CD4-positive, CD25-positive, alpha-beta regulatory T cell (primary cell): ENCODE data around the gene OXTR. TPM values are rescaled to one million over a fixed set of nuclear protein-coding genes. Genes with fewer than 3 reads are reported as not detected.

ENCODE experiments used
- ATAC-seq, 2 donors: fragments of 150-1000 bp; cut with Tn5 transposase; one replicate each; pipeline ENCODE4 v1.10.0; 2021; ENCODE audit warnings: low read depth in 2 of 2, moderate number of reproducible peaks in 2 of 2, moderate library complexity in 1 of 2
- DNase-seq, 3 donors: peaks; one replicate each; pipeline versions ENCODE4 v3.0.0 to v3.0.0-alpha.2; 2012 to 2022; ENCODE audit warnings: mixed read lengths in 1 of 3
- H3K27ac ChIP-seq: one replicate; pipeline ENCODE4 v1.7.0; 2013; ENCODE audit warnings: mild to moderate bottlenecking, low read length; ENCODE audit not compliant: insufficient read depth, poor library complexity, severe bottlenecking
- H3K27me3 ChIP-seq: one replicate; pipeline ENCODE4 v1.7.0; 2013; ENCODE audit warnings: low read length; ENCODE audit not compliant: control insufficient read depth, insufficient read depth
- H3K36me3 ChIP-seq: one replicate; pipeline ENCODE4 v1.7.0; 2013; ENCODE audit warnings: mild to moderate bottlenecking, low read length, moderate library complexity; ENCODE audit not compliant: control insufficient read depth, insufficient read depth
- H3K4me1 ChIP-seq: 2 replicates; pipeline ENCODE4 v1.7.0; 2013; ENCODE audit warnings: mild to moderate bottlenecking, low read length; ENCODE audit not compliant: insufficient read depth, control insufficient read depth, poor library complexity, severe bottlenecking
- H3K4me3 ChIP-seq: one replicate; pipeline ENCODE4 v1.7.0; 2013; ENCODE audit warnings: low read depth, mild to moderate bottlenecking, low read length, moderate library complexity
- H3K9me3 ChIP-seq, 2 experiments: 1 replicate in 1 of 2; 2 replicates in 1 of 2; pipeline ENCODE4 v1.7.0; 2013; ENCODE audit warnings: low read length in 2 of 2, mild to moderate bottlenecking in 1 of 2, moderate library complexity in 1 of 2; ENCODE audit not compliant: control insufficient read depth in 2 of 2
- H3K27ac Mint-ChIP-seq, 3 donors: one replicate each; pipeline ENCODE4 v1.8.0; 2020 to 2022; ENCODE audit warnings: mild to moderate bottlenecking in 3 of 3, mixed read lengths in 3 of 3, moderate library complexity in 2 of 3
- H3K27me3 Mint-ChIP-seq: one replicate; pipeline ENCODE4 v1.8.0; 2022; ENCODE audit warnings: mild to moderate bottlenecking, mixed read lengths
- H3K36me3 Mint-ChIP-seq: one replicate; pipeline ENCODE4 v1.8.0; 2020; ENCODE audit warnings: mixed read lengths
- H3K4me1 Mint-ChIP-seq, 4 donors: one replicate each; pipeline ENCODE4 v1.8.0; 2020 to 2022; ENCODE audit warnings: mixed read lengths in 4 of 4, mild to moderate bottlenecking in 1 of 4
- H3K4me3 Mint-ChIP-seq, 4 donors: one replicate each; pipeline ENCODE4 v1.8.0; 2020 to 2022; ENCODE audit warnings: mild to moderate bottlenecking in 4 of 4, mixed read lengths in 4 of 4, moderate library complexity in 3 of 4
- H3K9me3 Mint-ChIP-seq, 7 donors: one replicate each; pipeline ENCODE4 v1.8.0; 2020 to 2022; ENCODE audit warnings: mixed read lengths in 7 of 7, mild to moderate bottlenecking in 3 of 7, moderate library complexity in 2 of 7
- polyA plus RNA-seq, 4 donors: library from polyadenylated mRNA; unstranded; fragments of 300-500 nt; fragmentation: Illumina TruSeq; gene quantifications; one replicate each; pipeline ENCODE4 v1.2.3, GENCODE V29; 2021
- total RNA-seq: library from RNA; stranded (reverse); gene quantifications from one replicate; pipeline ENCODE4 v1.2.3, GENCODE V29; 2022

OXTR gene
- total and polyA plus RNA-seq, 5 donors from 2014 or later = 0.17 TPM; not detected in 4

DNA sequence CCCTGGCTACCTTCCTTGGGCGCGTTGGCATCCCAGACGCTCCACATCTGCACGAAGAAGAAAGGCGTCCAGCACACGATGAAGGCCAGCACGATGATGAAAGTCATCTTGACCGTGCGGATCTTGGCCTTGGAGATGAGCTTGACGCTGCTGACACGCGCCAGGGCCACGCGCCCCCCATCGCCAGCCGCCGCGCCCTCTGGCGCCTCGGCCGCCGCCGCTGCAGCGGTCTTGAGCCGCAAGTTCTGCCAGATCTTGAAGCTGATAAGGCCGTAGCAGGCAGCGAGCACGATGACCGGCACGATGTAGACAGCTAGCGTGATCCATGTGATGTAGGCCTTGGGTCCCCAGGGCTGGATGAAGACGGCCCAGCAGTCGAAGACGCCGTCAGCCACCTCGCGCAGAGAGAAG is 2.2 kb downstream of the OXTR start:
- Mint-ChIP-seq H3K4me1 (peaks cover 0 to 12% (median 1%) of the 10 kb centered on the region in 4 donors), H3K27me3 (peaks cover 32% of the 10 kb centered on the region)
- DNase-seq = no peak

GRCh38 chr3:8766148-8766547 is 3.3 kb downstream of the OXTR start:
- DNase-seq (no peak), ATAC-seq (no peak)
- Mint-ChIP-seq H3K27me3 (peaks cover 32% of the 10 kb centered on the region), H3K4me3 (no peak overlapping the region), H3K27ac (no peak overlapping the region), H3K9me3 (no peaks in the 10 kb centered on the region), H3K36me3 (no peaks in the 10 kb centered on the region), H3K4me1 (peaks cover 0 to 12% (median 1%) of the 10 kb centered on the region in 4 donors)
- Histone ChIP-seq H3K27ac (no peak overlapping the region), H3K9me3 (no peaks in the 10 kb centered on the region), H3K27me3 (peaks cover 6% of the 10 kb centered on the region), H3K4me1 (peaks cover 17% of the 10 kb centered on the region), H3K4me3 (no peak overlapping the region), H3K36me3 (no peaks in the 10 kb centered on the region)

More for the DNA sequence above, 2.2 kb downstream of the OXTR start:
- H3K9me3 Mint-ChIP-seq = no peaks in the 10 kb centered on the region
- Histone ChIP-seq H3K27ac (no peak overlapping the region), H3K4me1 (peaks cover 17% of the 10 kb centered on the region), H3K9me3 (no peaks in the 10 kb centered on the region), H3K36me3 (no peaks in the 10 kb centered on the region), H3K27me3 (peaks cover 6% of the 10 kb centered on the region), H3K4me3 (no peak overlapping the region)
- no peak for ATAC-seq
- no peak overlapping the region for H3K4me3 Mint-ChIP-seq
- no peak overlapping the region for H3K27ac Mint-ChIP-seq
- no peaks in the 10 kb centered on the region for H3K36me3 Mint-ChIP-seq

GRCh38 chr3:8765528-8765927 is 3.9 kb downstream of the OXTR start:
- Mint-ChIP-seq H3K9me3 (no peaks in the 10 kb centered on the region), H3K27ac (no peak overlapping the region), H3K4me1 (peaks cover 0 to 12% (median 1%) of the 10 kb centered on the region in 4 donors), H3K4me3 (no peak overlapping the region), H3K36me3 (no peaks in the 10 kb centered on the region), H3K27me3 (peaks cover 31% of the 10 kb centered on the region)
- peaks cover 17% of the 10 kb centered on the region for H3K4me1 ChIP-seq
- H3K36me3 ChIP-seq = no peaks in the 10 kb centered on the region
- DNase-seq = no peak
- no peak overlapping the region for H3K27ac ChIP-seq
- no peaks in the 10 kb centered on the region for H3K9me3 ChIP-seq
- peaks cover 6% of the 10 kb centered on the region for H3K27me3 ChIP-seq
- H3K4me3 ChIP-seq = no peak overlapping the region
- no peak for ATAC-seq

GRCh38 chr3:8764528-8764927 is 4.9 kb downstream of the OXTR start:
- Histone ChIP-seq H3K36me3 (no peaks in the 10 kb centered on the region), H3K4me1 (peaks cover 16% of the 10 kb centered on the region), H3K9me3 (no peaks in the 10 kb centered on the region), H3K27me3 (peaks cover 2% of the 10 kb centered on the region), H3K27ac (no peak overlapping the region), H3K4me3 (no peak overlapping the region)
- Mint-ChIP-seq H3K4me1 (peaks cover 0 to 11% (median under 1%) of the 10 kb centered on the region in 4 donors), H3K9me3 (no peaks in the 10 kb centered on the region), H3K4me3 (no peak overlapping the region), H3K27me3 (peaks cover 21% of the 10 kb centered on the region), H3K36me3 (no peaks in the 10 kb centered on the region), H3K27ac (no peak overlapping the region)
- ATAC-seq = no peak
- DNase-seq = no peak

DNA sequence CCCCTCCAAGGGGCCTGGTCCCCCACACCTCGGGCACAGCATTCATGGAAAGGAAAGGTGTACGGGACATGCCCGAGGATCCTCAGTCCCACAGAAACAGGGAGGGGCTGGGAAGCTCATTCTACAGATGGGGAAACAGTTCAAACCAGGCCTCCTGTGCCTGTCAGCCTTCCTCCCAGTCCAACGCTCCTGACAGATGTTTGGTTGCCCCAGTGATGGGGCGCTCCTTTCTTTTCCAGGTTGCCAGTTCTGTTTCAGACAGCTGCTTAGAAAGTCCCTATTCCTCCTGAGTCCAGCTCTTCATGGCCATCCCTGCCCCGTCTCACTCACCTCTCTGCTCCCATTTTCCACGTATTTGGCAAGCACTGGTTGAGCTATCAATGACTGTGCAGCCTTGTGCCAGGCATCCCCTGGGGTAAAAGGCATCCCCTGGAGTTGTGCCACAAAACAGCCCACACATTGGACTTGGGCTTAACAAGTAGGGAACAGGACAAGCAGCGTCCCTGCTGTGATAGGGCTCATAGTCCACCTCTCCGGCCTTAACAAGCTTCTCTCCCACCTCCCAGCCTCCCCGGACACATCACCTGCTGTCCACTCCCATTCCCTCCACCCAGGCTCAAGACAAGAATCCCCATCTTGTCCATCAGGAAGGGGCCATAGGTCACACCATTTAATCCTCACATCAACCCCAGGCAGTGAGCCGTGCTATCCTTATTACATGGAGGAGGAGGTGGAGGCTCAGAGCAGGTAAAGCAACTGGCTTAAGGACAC is 6.6 kb downstream of the OXTR start:
- no peaks in the 10 kb centered on the region for H3K36me3 Mint-ChIP-seq
- peaks cover 0 to 2% (median 0%) of the 10 kb centered on the region in 4 donors for H3K4me1 Mint-ChIP-seq
- Histone ChIP-seq H3K27ac (no peak overlapping the region), H3K4me3 (no peak overlapping the region), H3K36me3 (no peaks in the 10 kb centered on the region), H3K27me3 (peaks cover 2% of the 10 kb centered on the region), H3K4me1 (no peaks in the 10 kb centered on the region), H3K9me3 (no peaks in the 10 kb centered on the region)
- peaks cover 8% of the 10 kb centered on the region for H3K27me3 Mint-ChIP-seq
- DNase-seq = no peak
- ATAC-seq = no peak
- no peak overlapping the region for H3K4me3 Mint-ChIP-seq
- no peaks in the 10 kb centered on the region for H3K9me3 Mint-ChIP-seq
- H3K27ac Mint-ChIP-seq = no peak overlapping the region

- H3K4me3 Mint-ChIP-seq = no peak overlapping the region
- Histone ChIP-seq H3K36me3 (no peaks in the 10 kb centered on the region), H3K27ac (no peak overlapping the region), H3K9me3 (no peaks in the 10 kb centered on the region), H3K4me3 (no peak overlapping the region), H3K4me1 (no peaks in the 10 kb centered on the region), H3K27me3 (peaks cover 2% of the 10 kb centered on the region)
- ATAC-seq (no peak), DNase-seq (no peak)
- no peak overlapping the region for H3K27ac Mint-ChIP-seq
- peaks cover 0 to 2% (median 0%) of the 10 kb centered on the region in 4 donors for H3K4me1 Mint-ChIP-seq
- H3K36me3 Mint-ChIP-seq = no peaks in the 10 kb centered on the region
- peaks cover 13% of the 10 kb centered on the region for H3K27me3 Mint-ChIP-seq
- no peaks in the 10 kb centered on the region for H3K9me3 Mint-ChIP-seq
Measured at GRCh38 chr3:8761866-8762265, 7.5 kb downstream of the OXTR start.

GRCh38 chr3:8760506-8760905 is 8.9 kb downstream of the OXTR start:
- Mint-ChIP-seq H3K4me3 (no peak overlapping the region), H3K4me1 (peaks cover 0 to 2% (median 0%) of the 10 kb centered on the region in 4 donors), H3K27me3 (peaks cover 10% of the 10 kb centered on the region), H3K9me3 (no peaks in the 10 kb centered on the region), H3K27ac (no peak overlapping the region), H3K36me3 (no peaks in the 10 kb centered on the region)
- Histone ChIP-seq H3K27ac (no peak overlapping the region), H3K4me3 (no peak overlapping the region), H3K27me3 (no peaks in the 10 kb centered on the region), H3K9me3 (no peaks in the 10 kb centered on the region), H3K4me1 (no peaks in the 10 kb centered on the region), H3K36me3 (no peaks in the 10 kb centered on the region)
- DNase-seq (no peak), ATAC-seq (no peak)

DNA sequence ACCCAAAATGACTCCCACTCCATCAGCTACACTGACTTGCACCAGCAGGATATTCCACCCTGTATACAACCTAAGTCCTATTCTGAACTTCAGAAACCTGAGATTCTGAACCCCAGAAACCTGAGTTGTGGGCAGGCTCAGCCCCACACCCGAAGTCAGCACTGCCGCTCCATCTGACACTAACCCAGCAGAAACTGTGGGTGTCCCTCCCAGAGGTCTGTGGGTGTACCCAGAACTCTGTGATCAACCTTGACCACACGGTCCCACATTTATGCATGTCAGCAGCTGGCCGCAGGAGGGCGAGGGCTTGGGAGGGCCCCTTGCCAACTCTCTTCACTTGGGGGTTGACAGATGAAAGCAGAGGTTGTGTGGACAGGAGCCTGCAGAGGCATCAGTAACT is 9.3 kb downstream of the OXTR start:
- no peak for ATAC-seq
- DNase-seq = no peak
- Mint-ChIP-seq H3K4me1 (peaks cover 0 to 2% (median 0%) of the 10 kb centered on the region in 4 donors), H3K36me3 (no peaks in the 10 kb centered on the region), H3K27me3 (peaks cover 9% of the 10 kb centered on the region), H3K4me3 (no peak overlapping the region), H3K9me3 (no peaks in the 10 kb centered on the region), H3K27ac (no peak overlapping the region)
- Histone ChIP-seq H3K4me3 (no peak overlapping the region), H3K36me3 (no peaks in the 10 kb centered on the region), H3K4me1 (no peaks in the 10 kb centered on the region), H3K27ac (no peak overlapping the region), H3K9me3 (no peaks in the 10 kb centered on the region), H3K27me3 (no peaks in the 10 kb centered on the region)
